Measurements from ENCODE around the gene RAD23A.
A peak's percentile ranks its signal among the peaks of the same experiment; 100 is the strongest.
"Not testable (repeated sequence)": the region's sequence is repeated elsewhere in the genome, so short reads cannot be mapped to it uniquely, and the experiment has no call there.

The RAD23A gene

GRCh38 chr19:12937927-12938778, 7.5 kb upstream of the RAD23A start, which contains the start of gene CALR:
TSS of gene CALR (plus strand) at chr19:12938609. CDS start at chr19:12938680, 71 bp downstream.
- peak; percentile 98 for DNase-seq (ENCODE audit: low read depth)

- DNase-seq (ENCODE audit: low read depth): no peak
These were observed 6.7 kb upstream of the RAD23A start for GRCh38 chr19:12938779-12939601.

- DNase-seq (ENCODE audit: low read depth): no peak
These were observed 5.7 kb upstream of the RAD23A start for GRCh38 chr19:12939975-12940423.

GRCh38 chr19:12940897-12941296, 4.8 kb upstream of the RAD23A start:
- no peak for DNase-seq (ENCODE audit: low read depth)

- DNase-seq (ENCODE audit: low read depth): no peak
These were observed 2.1 kb upstream of the RAD23A start for GRCh38 chr19:12943437-12944044.

- no peak for DNase-seq (ENCODE audit: low read depth)
These were observed 1.5 kb upstream of the RAD23A start for GRCh38 chr19:12944104-12944674.

- DNase-seq (ENCODE audit: low read depth): peak; percentile 43
These were observed 545 bp downstream of the RAD23A start for GRCh38 chr19:12946092-12946721.

GRCh38 chr19:12946731-12947496, 1.3 kb downstream of the RAD23A start:
- no peak for DNase-seq (ENCODE audit: low read depth)

GRCh38 chr19:12947702-12948611, 2.3 kb downstream of the RAD23A start:
- DNase-seq (ENCODE audit: low read depth): no peak

- DNase-seq (ENCODE audit: low read depth): no peak
These were observed 3.1 kb downstream of the RAD23A start for GRCh38 chr19:12948612-12949362.

- no peak for DNase-seq (ENCODE audit: low read depth)
These were observed 4.0 kb downstream of the RAD23A start for GRCh38 chr19:12949363-12950283.

- not testable (repeated sequence) for DNase-seq (ENCODE audit: low read depth)
These were observed 6.4 kb downstream of the RAD23A start for GRCh38 chr19:12952050-12952449.

GRCh38 chr19:12952488-12953137, 7.0 kb downstream of the RAD23A start:
- DNase-seq (ENCODE audit: low read depth): peak; percentile 50

GRCh38 chr19:12953138-12953798, 7.6 kb downstream of the RAD23A start:
- no peak for DNase-seq (ENCODE audit: low read depth)

GRCh38 chr19:12953799-12954611, 8.3 kb downstream of the RAD23A start:
- DNase-seq (ENCODE audit: low read depth): no peak

- no peak for DNase-seq (ENCODE audit: low read depth)
These were observed 8.9 kb downstream of the RAD23A start for GRCh38 chr19:12954612-12954962.

Data from fibroblast of the conjunctiva (primary cell).